ENCODE results near the gene SAP30BP. TPM values are rescaled to one million over a fixed set of nuclear protein-coding genes. Genes with fewer than 3 reads are reported as not detected.

The SAP30BP gene
- total RNA-seq, 1 experiment from 2014 or later: 89.7 TPM

DNA sequence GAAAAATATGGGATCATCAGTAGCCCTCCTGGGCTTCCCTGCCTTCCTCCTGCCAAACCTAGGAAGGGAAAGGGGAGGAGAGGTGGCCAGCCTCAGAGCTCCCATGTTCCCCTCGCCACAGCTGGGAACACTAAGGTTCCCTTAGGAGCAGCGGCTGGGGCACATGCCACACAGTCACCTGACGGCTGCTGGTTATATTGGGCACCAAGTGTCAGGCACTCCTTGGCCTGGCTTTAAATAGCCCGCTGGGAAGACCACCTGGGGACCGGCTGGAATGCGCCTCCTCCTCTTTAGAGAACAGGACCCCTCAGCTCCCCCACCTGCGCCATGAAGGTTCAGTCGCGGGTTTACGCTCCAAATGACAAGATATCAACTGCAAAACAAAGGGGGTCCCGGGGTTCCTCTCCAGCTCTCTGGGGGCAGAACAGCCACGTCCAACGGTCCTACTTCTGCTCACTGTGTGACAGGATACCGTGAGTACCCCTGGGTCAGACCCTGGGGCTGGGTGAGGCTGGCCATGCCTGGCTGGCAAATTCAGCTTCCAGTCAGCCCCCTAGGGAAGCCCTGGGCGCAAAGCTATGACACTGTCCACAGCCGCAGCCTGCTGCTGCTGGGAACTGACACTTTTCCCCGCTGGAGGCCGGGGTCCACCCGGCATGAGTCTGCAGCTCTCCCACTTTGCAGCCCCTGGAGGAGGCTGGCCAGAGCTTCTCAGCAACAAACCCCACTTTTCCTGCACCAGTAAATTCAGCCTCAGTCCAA, 30.6 kb upstream of the SAP30BP start:
- no peak overlapping the region for H3K18ac ChIP-seq (ENCODE audit: insufficient read length, low read depth, low read length)
- no peak overlapping the region for H4K5ac ChIP-seq (ENCODE audit: insufficient read length, low read depth, low read length)
- Mint-ChIP-seq H3K36me3 (ENCODE audit: insufficient read depth in 1 of 3, low read depth in 3 of 3) (0 out of 7 replicates have a peak, but pooled peaks cover 0 to 4% (median 0%) of the 10 kb centered on the region in 3 experiments), H3K4me3 (no peak overlapping the region), H3K27me3 (ENCODE audit: low read depth) (no peaks in the 10 kb centered on the region), H3K9me3 (no peaks in the 10 kb centered on the region), H3K4me1 (peaks cover 16 to 24% of the 10 kb centered on the region in 2 experiments), H3K27ac (peak overlapping the region in 2 of 3 experiments; percentile 39 to 48; a peak in 2 of 7 replicates)
- H3K23me2 ChIP-seq (ENCODE audit: insufficient read length, low read depth, low read length, poor library complexity, severe bottlenecking): no peaks in the 10 kb centered on the region
- no peak overlapping the region for H2BK15ac ChIP-seq (ENCODE audit: low read depth, low read length)
- no peak overlapping the region for H3T11ph ChIP-seq (ENCODE audit: low read length)
- H2BK5ac ChIP-seq (ENCODE audit: insufficient read length, low read length): no peak overlapping the region
- no peak overlapping the region for H3K27ac ChIP-seq (ENCODE audit: insufficient read length, low read depth, low read length)
- H2AFZ ChIP-seq (ENCODE audit: low read length): no peak overlapping the region
- H3K14ac ChIP-seq (ENCODE audit: insufficient read depth, low read length): no peak overlapping the region
- no peak overlapping the region for H4K8ac ChIP-seq (replicated peaks; ENCODE audit: insufficient read length, low read depth, low read length)
- no peaks in the 10 kb centered on the region for H4K20me1 ChIP-seq (ENCODE audit: control insufficient read depth, insufficient read depth, insufficient read length)
- no peaks in the 10 kb centered on the region for H3K27me3 ChIP-seq (ENCODE audit: insufficient read depth, low read length)
- WGBS (ENCODE audit: extremely low coverage, insufficient read length, low lambda C conversion rate): no CpG with 5 or more reads among the region's 19 CpGs
- H3K4ac ChIP-seq (ENCODE audit: low read depth, low read length): no peak overlapping the region
- no peak overlapping the region for H3K23ac ChIP-seq (ENCODE audit: insufficient read length, low read depth, low read length)
- H2BK12ac ChIP-seq (ENCODE audit: insufficient read length, low read depth, low read length): no peak overlapping the region
- no peak overlapping the region for H3K56ac ChIP-seq (ENCODE audit: insufficient read length, low read depth, low read length)
- no peak for DNase-seq
- H4K91ac ChIP-seq (ENCODE audit: insufficient read length, low read depth, low read length): no peak overlapping the region
- no peak overlapping the region for H3K4me2 ChIP-seq (ENCODE audit: insufficient read depth, insufficient read length, low read length)
- no peaks in the 10 kb centered on the region; the same call in 1 of the 2 replicates for H3K4me1 ChIP-seq (ENCODE audit: insufficient read depth, low read length)
- H2BK120ac ChIP-seq (ENCODE audit: low read depth, low read length, poor library complexity, severe bottlenecking): no peak overlapping the region
- no peaks in the 10 kb centered on the region for H3K9me3 ChIP-seq (ENCODE audit: control insufficient read depth, low read depth, low read length)
- no peak overlapping the region for H3K9ac ChIP-seq (ENCODE audit: extremely low read depth, insufficient read length, low read length)
- no peak overlapping the region for H2BK20ac ChIP-seq (ENCODE audit: low read depth, low read length, poor library complexity, severe bottlenecking)
- TF ChIP-seq, protein P1, sequence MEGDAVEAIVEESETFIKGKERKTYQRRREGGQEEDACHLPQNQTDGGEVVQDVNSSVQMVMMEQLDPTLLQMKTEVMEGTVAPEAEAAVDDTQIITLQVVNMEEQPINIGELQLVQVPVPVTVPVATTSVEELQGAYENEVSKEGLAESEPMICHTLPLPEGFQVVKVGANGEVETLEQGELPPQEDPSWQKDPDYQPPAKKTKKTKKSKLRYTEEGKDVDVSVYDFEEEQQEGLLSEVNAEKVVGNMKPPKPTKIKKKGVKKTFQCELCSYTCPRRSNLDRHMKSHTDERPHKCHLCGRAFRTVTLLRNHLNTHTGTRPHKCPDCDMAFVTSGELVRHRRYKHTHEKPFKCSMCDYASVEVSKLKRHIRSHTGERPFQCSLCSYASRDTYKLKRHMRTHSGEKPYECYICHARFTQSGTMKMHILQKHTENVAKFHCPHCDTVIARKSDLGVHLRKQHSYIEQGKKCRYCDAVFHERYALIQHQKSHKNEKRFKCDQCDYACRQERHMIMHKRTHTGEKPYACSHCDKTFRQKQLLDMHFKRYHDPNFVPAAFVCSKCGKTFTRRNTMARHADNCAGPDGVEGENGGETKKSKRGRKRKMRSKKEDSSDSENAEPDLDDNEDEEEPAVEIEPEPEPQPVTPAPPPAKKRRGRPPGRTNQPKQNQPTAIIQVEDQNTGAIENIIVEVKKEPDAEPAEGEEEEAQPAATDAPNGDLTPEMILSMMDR (conservative IDR thresholded peaks at IDR 0.05): no peak
- H3K79me1 ChIP-seq (ENCODE audit: insufficient read depth, low read depth, low read length, poor library complexity, severe bottlenecking): no peaks in the 10 kb centered on the region
- H2AK5ac ChIP-seq (ENCODE audit: insufficient read length, low read length): no peak overlapping the region
- no peaks in the 10 kb centered on the region for H3K79me2 ChIP-seq (ENCODE audit: insufficient read depth, low read length)

Measured in H9 (cell line).